Fibroblast of lung (primary cell): ENCODE measurements around the gene GGA3. TPM values are rescaled to one million over a fixed set of nuclear protein-coding genes. Genes with fewer than 3 reads are reported as not detected.

Source experiments
- DNase-seq, 2 donors: peaks; one replicate each; pipeline versions ENCODE4 v3.0.0 to v3.0.0-alpha.2; 2010; ENCODE audit warnings: low read depth in 2 of 2
- H2AFZ ChIP-seq: 2 replicates; pipeline ENCODE4 v1.5.1; 2012; ENCODE audit warnings: low read length, control low read depth, inconsistent platforms
- H3K27ac ChIP-seq: 2 replicates; pipeline ENCODE4 v1.5.1; 2011; ENCODE audit warnings: low read length, control low read depth; ENCODE audit not compliant: insufficient read depth
- H3K27me3 ChIP-seq: 2 replicates; pipeline ENCODE4 v1.5.1; 2011; ENCODE audit warnings: mild to moderate bottlenecking, low read length; ENCODE audit not compliant: control insufficient read depth, insufficient read depth
- H3K36me3 ChIP-seq: 2 replicates; pipeline ENCODE4 v1.5.1; 2011; ENCODE audit warnings: low read length; ENCODE audit not compliant: control insufficient read depth, insufficient read depth
- H3K4me1 ChIP-seq: 2 replicates; pipeline ENCODE4 v1.5.1; 2011; ENCODE audit warnings: low read length; ENCODE audit not compliant: control insufficient read depth, insufficient read depth; ENCODE audit errors: extremely low read depth
- H3K4me2 ChIP-seq: 2 replicates; pipeline ENCODE4 v1.5.1; 2011; ENCODE audit warnings: low read length, control low read depth; ENCODE audit not compliant: insufficient read depth; ENCODE audit errors: extremely low read depth
- H3K4me3 ChIP-seq, 4 experiments: fragments of 200-600 bp in 1 of 4; sonication (generic) in 1 of 4; replicated peaks in 1 of 4; 2 replicates each; pipeline ENCODE4 v1.5.1; 2011 to 2016; ENCODE audit warnings: low read length in 4 of 4, low read depth in 3 of 4, mild to moderate bottlenecking in 3 of 4, control low read depth in 2 of 4, inconsistent platforms in 1 of 4, mixed read lengths in 1 of 4; ENCODE audit not compliant: insufficient read depth in 1 of 4; ENCODE audit errors: control extremely low read depth in 1 of 4
- H3K79me2 ChIP-seq: 2 replicates; pipeline ENCODE4 v1.5.1; 2012; ENCODE audit warnings: mild to moderate bottlenecking, low read length, inconsistent platforms; ENCODE audit not compliant: control insufficient read depth, insufficient read depth
- H3K9ac ChIP-seq: 2 replicates; pipeline ENCODE4 v1.5.1; 2011; ENCODE audit warnings: mild to moderate bottlenecking, low read length, control low read depth; ENCODE audit not compliant: insufficient read depth
- H3K9me3 ChIP-seq: 2 replicates; pipeline ENCODE4 v1.5.1; 2012; ENCODE audit warnings: low read depth, low read length; ENCODE audit not compliant: control insufficient read depth, insufficient read depth
- H4K20me1 ChIP-seq: 2 replicates; pipeline ENCODE4 v1.5.1; 2011; ENCODE audit warnings: low read length; ENCODE audit not compliant: control insufficient read depth, insufficient read depth; ENCODE audit errors: extremely low read depth
- CTCF ChIP-seq, 2 donors: IDR thresholded peaks in 1 of 2; conservative IDR thresholded peaks in 1 of 2; 1 replicate in 1 of 2; 2 replicates in 1 of 2; pipeline ENCODE4 v1.5.1; 2011 to 2012; ENCODE audit warnings: low read length in 2 of 2, control low read depth in 1 of 2, inconsistent platforms in 1 of 2, low read depth in 1 of 2, mild to moderate bottlenecking in 1 of 2
- EZH2 ChIP-seq: IDR thresholded peaks from 2 replicates; pipeline ENCODE4 v1.5.1; 2012; ENCODE audit warnings: low read length, control low read depth, mild to moderate bottlenecking; ENCODE audit errors: missing control alignments
- polyA plus RNA-seq, 2 donors: library from polyadenylated mRNA; depleted of rRNA in 1 of 2; stranded (reverse) in 1 of 2; unstranded in 1 of 2; fragments of >200 nt; gene quantifications; 2 replicates each; pipeline ENCODE4 v1.2.1, GENCODE V29; 2011 to 2012; ENCODE audit warnings: missing spikeins in 1 of 2
- total RNA-seq: library from RNA; depleted of rRNA; stranded (reverse); fragments of >200 nt; gene quantifications from 2 replicates; pipeline ENCODE4 v1.2.1, GENCODE V29; 2014

Gene GGA3
- total and polyA plus RNA-seq, 2 donors (not counting 1 experiment from before 2014, with no cell fraction given) = 13.0 to 14.4 TPM

DNA sequence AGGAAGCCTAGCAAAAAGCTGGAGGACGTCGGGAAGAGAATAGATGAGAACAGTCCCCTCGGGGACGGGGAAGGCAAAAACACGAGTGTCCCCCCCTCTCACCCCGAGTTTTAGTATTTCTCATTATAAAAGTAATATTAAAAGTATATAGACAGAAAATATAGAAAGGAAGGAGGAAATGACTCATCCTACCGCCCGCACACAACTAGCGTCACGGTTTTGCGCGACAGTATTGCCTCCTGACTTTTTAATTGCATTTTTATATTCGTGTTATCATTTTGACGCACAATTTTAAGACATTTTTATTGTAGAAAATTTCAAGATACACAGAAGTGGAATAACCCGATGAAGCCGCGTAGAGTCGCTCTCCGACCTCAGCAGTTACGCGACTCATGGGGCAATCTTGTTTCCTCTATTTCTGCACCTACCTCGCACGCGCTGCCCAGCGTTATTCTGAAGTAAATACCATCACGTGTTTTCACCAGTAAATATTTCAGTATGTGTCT is 28.5 kb upstream of the GGA3 start:
- H3K4me2 ChIP-seq = peak overlapping the region; percentile 81
- peak overlapping the region; percentile 89 for H2AFZ ChIP-seq
- peak overlapping the region; percentile 96 for H3K27ac ChIP-seq
- no peak for TF ChIP-seq EZH2
- TF ChIP-seq CTCF (conservative IDR thresholded peaks at IDR 0.05 in 1 of 2, IDR thresholded peaks at IDR 0.05 in 1 of 2; ENCODE audit: low read depth in 1 of 2, low read length in 2 of 2) = peak in 1 of 2 donors; percentile 25
- peak overlapping the region; percentile 69 to 89 (median 78) for H3K4me3 ChIP-seq
- H3K79me2 ChIP-seq = no peaks in the 10 kb centered on the region
- H3K9ac ChIP-seq = peak overlapping the region; percentile 81
- H3K9me3 ChIP-seq = no peaks in the 10 kb centered on the region
- no peaks in the 10 kb centered on the region for H4K20me1 ChIP-seq
- DNase-seq = peak; percentile 33 to 82
- no peaks in the 10 kb centered on the region for H3K4me1 ChIP-seq
- H3K27me3 ChIP-seq = no peaks in the 10 kb centered on the region
- H3K36me3 ChIP-seq = peaks cover 4% of the 10 kb centered on the region

DNA sequence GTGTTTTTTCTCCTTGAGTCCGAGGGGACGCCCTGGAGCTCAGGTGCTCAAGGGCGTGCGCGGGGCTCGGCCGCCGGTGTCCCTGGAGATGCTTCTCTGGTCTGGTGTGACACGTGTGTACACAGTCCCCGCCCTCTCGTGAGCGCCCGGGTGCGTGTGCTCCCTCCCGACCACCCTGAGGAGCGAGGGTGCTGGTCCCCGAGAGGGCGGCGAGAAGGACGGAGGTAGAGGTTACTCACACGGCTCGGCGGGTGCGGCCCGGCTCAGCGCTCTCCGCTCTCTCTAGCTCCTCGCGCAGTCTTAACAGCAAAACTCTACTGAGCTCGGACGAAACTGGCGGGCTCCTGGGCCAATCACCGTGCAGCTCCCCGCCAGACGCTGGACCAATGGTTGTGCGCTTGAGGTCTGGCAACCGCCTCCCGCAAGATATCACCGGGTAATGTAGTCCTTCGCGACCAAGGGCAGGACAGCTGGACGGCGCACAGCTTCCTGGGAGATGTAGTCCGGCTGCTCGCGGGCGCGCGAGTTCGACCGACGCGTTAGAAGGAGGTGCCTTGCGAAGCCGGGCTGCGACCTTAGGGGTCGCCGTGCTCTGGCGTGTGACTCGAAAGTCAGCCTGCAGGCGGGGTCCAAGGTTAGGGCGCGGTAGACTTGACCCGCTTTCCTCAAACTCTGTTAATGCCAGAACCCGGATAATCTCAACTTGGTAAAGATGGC is 27.9 kb upstream of the GGA3 start, which contains the start of gene SLC25A19:
Gene SLC25A19 (minus strand): TSS at position 319 of the 717 bp plus-strand sequence. CDS start 2,669 bp downstream, outside the sequence.
- Histone ChIP-seq H3K9ac (peak within 1 kb of the TSS; percentile 81), H3K36me3 (peaks cover 4% of the 10 kb centered on the region), H3K4me2 (peak within 1 kb of the TSS; percentile 96), H3K4me1 (no peaks in the 10 kb centered on the region), H4K20me1 (no peaks in the 10 kb centered on the region), H3K9me3 (no peaks in the 10 kb centered on the region), H3K4me3 (peak within 1 kb of the TSS; percentile 83 to 97 (median 92)), H2AFZ (peak within 1 kb of the TSS; percentile 96), H3K79me2 (no peaks in the 10 kb centered on the region), H3K27ac (peak within 1 kb of the TSS; percentile 96), H3K27me3 (no peaks in the 10 kb centered on the region)
- peak; percentile 98 to 99 for DNase-seq
- TF ChIP-seq CTCF (conservative IDR thresholded peaks at IDR 0.05 in 1 of 2, IDR thresholded peaks at IDR 0.05 in 1 of 2; ENCODE audit: low read depth in 1 of 2, low read length in 2 of 2) (peak; percentile 3 to 20), EZH2 (no peak)

DNA sequence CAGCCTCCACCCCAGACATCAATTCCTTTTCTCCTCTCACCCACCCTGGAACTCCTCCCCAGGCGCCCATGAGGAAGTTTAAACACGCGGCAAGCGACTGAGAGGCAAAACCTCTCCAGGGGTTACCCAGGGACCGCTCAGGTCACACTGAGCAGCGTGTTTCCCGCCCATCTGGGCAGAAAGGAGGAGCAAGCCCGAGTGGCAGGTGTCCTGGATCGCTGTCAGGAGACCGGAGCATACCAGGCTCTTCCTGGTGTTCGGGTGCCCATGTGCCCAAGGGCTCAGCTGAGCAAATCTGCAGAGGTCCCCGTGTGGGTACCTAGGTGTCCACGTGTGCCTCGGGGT is 27.3 kb upstream of the GGA3 start:
- H3K27ac ChIP-seq = peak overlapping the region; percentile 69
- TF ChIP-seq CTCF (conservative IDR thresholded peaks at IDR 0.05 in 1 of 2, IDR thresholded peaks at IDR 0.05 in 1 of 2; ENCODE audit: low read depth in 1 of 2, low read length in 2 of 2) (no peak), EZH2 (no peak)
- no peaks in the 10 kb centered on the region for H3K79me2 ChIP-seq
- no peaks in the 10 kb centered on the region for H3K9me3 ChIP-seq
- H2AFZ ChIP-seq = peak overlapping the region; percentile 96
- H3K36me3 ChIP-seq = peaks cover 4% of the 10 kb centered on the region
- no peaks in the 10 kb centered on the region for H3K27me3 ChIP-seq
- DNase-seq = no peak
- peak overlapping the region; percentile 78 for H3K9ac ChIP-seq
- peak overlapping the region; percentile 83 to 97 (median 92) for H3K4me3 ChIP-seq
- no peaks in the 10 kb centered on the region for H4K20me1 ChIP-seq
- H3K4me2 ChIP-seq = peak overlapping the region; percentile 96
- no peaks in the 10 kb centered on the region for H3K4me1 ChIP-seq
